Retinal pigment epithelial cell (primary cell): ENCODE measurements around the gene ZNF429.
A peak's percentile ranks its signal among the peaks of the same experiment; 100 is the strongest.
"Not testable (repeated sequence)": the region's sequence is repeated elsewhere in the genome, so short reads cannot be mapped to it uniquely, and the experiment has no call there.

Source experiments
- DNase-seq: peaks from one replicate; pipeline ENCODE4 v3.0.0-alpha.2; 2010; ENCODE audit warnings: low read depth
- H3K4me3 ChIP-seq: 2 replicates; pipeline ENCODE4 v1.5.1; 2011; ENCODE audit warnings: mild to moderate bottlenecking, low read length, control low read depth, moderate library complexity
- TF ChIP-seq, protein P1 (sequence below): conservative IDR thresholded peaks from 2 replicates; pipeline ENCODE4 v1.5.1; 2011; ENCODE audit warnings: low read depth, low read length, control low read depth, inconsistent platforms

The ZNF429 gene

DNA sequence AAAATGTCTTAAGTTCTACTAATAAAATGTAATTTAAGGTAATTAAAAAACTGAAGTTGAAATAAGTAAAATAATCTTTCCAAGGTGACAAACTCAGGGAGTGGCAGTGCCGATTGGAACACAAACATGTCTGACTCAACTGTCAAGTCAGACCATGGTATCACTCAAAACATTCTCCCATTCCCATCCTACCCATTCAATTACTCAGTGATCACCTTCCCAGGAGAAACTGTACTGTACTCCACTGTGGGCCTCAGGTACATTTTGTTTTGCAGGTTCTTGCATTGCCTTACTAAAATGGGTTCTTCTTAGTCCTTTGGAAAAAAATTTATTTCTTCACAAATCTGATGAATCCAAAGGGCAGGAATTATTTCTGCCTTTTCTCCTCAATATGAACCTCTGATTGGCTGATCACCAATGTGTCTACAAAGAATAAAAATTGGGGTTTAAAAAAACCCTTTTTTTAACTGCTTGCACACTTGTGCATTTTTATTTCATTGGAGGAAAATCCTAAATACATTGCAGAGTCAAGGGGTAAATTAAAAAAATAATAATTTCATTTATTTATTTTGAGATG lies 96.8 kb downstream of the ZNF429 start:
- TF ChIP-seq, protein P1, sequence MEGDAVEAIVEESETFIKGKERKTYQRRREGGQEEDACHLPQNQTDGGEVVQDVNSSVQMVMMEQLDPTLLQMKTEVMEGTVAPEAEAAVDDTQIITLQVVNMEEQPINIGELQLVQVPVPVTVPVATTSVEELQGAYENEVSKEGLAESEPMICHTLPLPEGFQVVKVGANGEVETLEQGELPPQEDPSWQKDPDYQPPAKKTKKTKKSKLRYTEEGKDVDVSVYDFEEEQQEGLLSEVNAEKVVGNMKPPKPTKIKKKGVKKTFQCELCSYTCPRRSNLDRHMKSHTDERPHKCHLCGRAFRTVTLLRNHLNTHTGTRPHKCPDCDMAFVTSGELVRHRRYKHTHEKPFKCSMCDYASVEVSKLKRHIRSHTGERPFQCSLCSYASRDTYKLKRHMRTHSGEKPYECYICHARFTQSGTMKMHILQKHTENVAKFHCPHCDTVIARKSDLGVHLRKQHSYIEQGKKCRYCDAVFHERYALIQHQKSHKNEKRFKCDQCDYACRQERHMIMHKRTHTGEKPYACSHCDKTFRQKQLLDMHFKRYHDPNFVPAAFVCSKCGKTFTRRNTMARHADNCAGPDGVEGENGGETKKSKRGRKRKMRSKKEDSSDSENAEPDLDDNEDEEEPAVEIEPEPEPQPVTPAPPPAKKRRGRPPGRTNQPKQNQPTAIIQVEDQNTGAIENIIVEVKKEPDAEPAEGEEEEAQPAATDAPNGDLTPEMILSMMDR = no peak
- DNase-seq = no peak
- no peak overlapping the region for H3K4me3 ChIP-seq

DNA sequence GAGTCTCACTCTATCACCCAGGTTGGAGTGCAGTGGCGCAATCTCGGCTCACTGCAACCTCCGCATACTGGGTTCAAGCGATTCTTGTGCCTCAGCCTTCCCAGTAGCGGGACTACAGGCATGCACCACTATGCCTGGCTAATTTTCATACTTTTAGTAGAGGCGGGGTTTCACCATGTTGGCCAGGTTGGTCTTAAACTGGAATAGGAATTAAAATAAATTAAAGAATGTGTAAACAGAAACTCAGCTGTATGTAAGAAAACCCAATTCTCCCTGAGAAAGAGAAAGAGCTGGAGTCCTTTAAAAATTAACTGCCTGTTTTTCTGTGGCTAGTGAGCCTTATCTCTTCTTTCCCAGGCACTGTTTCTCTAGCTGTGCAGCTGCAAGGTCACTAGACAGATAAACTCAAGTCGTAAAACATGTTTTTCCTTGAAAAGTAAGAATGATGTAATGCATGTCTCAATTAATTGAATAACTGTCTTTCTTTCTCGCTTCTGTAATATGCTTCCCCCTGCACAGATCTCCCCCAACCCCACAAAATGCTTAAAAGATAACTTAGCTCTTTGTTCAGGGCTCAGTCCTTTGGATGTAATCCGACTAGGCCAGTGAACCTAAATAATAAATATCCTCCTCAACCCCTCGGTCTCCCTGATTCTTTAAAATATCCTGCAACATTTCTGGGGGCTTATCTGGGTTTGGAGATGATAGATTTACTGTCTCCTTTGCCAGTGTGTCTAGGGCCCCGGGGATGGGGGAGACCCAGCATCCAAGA lies 97.4 kb downstream of the ZNF429 start:
- H3K4me3 ChIP-seq, DNase-seq: not testable (repeated sequence)

DNA sequence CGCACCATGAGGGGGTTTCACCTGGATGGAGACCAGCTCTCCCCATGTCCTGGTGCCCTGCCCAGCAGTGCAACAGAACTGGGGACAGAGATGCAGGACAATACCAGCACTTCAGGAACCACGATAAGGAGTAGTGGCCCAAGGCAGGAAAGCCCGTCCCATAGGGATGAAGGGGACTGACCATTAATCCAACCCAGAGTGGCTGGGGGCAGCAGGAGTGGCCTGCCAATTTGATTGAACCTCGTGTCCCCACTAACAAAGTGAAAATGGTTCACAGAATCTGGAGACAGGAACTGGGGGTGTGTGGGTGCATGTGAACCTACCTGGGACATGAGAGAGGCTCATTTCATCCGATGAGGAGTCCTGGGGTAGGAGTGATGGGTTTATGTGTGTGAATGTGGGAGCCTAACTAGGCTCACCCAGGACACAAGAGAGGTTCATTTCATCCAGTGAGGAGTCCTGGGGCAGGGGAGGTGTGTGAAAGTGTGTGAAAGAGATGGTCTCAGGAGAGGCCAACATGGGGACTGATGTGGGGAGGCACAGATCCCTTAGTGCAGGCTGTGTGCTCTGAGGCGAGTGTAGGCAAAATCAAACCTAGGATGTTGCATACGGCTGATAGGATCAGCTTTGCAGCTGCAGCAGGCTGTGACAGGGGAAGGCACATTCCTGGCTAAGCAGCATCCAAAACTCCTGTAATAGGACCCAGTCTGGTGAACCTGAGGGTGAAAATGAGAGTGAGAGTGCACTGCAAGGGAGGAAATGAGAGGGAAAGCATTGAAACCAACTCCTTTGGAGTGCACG lies 98.2 kb downstream of the ZNF429 start:
- DNase-seq = no peak
- H3K4me3 ChIP-seq = no peak overlapping the region
- TF ChIP-seq, protein P1 = no peak

DNA sequence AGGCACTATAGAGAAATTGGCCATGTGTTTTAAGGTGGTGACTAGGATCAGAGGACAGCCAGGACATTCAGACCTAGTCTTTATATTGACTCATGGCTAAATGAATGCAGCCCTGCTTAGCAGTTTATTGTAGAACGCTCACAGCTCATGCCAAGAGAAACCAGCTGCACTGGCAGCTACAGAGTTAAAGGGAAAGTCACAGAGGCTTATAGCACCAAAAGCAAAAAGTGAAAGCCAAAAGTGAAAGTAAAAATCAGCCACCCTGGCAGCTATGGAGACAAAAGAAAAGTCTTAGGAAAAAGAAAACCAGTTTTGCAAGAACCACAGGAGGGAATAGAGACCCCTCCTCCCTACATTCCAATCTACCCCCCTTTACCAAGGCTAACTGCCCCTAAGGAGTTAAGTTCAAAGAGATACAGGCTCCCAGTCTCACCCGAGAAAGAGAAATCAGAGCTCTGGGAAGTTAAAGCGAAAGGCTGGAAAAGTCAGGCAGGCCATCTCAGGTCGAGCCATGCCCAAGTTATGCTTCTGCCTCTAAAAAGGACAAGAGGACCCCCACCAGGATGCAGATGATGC lies 99.0 kb downstream of the ZNF429 start:
- peak overlapping the region; percentile 52 for H3K4me3 ChIP-seq
- DNase-seq = no peak
- TF ChIP-seq, protein P1 = no peak
